ENCODE data around the gene NCK1.
A peak's percentile ranks its signal among the peaks of the same experiment; 100 is the strongest.

The NCK1 gene

GRCh38 chr3:136954251-136954650, 92.2 kb downstream of the NCK1 start:
- TF ChIP-seq, protein P1, sequence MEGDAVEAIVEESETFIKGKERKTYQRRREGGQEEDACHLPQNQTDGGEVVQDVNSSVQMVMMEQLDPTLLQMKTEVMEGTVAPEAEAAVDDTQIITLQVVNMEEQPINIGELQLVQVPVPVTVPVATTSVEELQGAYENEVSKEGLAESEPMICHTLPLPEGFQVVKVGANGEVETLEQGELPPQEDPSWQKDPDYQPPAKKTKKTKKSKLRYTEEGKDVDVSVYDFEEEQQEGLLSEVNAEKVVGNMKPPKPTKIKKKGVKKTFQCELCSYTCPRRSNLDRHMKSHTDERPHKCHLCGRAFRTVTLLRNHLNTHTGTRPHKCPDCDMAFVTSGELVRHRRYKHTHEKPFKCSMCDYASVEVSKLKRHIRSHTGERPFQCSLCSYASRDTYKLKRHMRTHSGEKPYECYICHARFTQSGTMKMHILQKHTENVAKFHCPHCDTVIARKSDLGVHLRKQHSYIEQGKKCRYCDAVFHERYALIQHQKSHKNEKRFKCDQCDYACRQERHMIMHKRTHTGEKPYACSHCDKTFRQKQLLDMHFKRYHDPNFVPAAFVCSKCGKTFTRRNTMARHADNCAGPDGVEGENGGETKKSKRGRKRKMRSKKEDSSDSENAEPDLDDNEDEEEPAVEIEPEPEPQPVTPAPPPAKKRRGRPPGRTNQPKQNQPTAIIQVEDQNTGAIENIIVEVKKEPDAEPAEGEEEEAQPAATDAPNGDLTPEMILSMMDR (IDR thresholded peaks at IDR 0.05; ENCODE audit: low read depth, low read length): no peak
- H3K4me3 ChIP-seq (ENCODE audit: low read depth, low read length): no peak overlapping the region
- no peak for DNase-seq (ENCODE audit: low read depth, low spot score)
- in situ Hi-C loops (cut with HindIII; ENCODE audit: low sequenced_read_pairs): no loop called here

DNA sequence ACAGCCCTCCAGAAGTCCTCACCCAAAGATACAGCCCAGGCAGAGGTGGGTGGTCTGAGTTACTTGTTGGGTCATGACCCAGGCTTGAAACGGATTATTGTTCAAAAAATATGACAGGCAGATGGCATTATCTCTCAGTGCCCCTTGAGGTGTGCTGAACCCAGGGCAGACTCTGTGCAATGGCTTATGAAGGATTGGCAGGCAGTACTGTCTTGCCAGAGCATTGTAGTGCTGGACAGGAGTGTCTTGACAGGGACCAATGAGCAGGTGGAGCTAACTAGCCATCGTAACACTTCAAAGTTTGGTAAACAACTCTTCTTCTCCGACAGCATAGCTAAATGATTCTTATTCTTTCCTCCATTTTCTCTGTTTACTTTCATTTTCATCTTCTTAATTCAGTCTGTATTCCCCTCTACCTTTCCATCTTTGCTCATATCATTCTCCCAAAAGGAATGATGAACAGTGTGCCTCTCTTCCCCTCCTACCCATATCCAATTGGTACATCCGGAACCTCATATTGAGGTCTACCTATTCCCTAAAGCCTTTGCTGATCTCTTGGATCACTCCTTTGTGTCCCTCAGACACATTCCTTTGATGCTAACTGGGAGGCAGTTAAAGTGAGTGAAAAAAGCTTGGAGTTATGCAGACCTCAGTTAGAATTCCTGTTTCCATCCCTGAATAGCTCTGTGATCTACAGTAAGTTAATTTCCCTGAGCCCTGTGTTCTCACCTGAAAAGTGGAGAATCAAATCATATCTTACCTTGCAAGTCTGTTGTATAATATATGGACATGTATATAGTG, 93.2 kb downstream of the NCK1 start:
- no peak overlapping the region for H3K4me3 ChIP-seq (ENCODE audit: low read depth, low read length)
- no peak for DNase-seq (ENCODE audit: low read depth, low spot score)
- in situ Hi-C loops (cut with HindIII; ENCODE audit: low sequenced_read_pairs): no loop called here
- TF ChIP-seq, protein P1 (IDR thresholded peaks at IDR 0.05; ENCODE audit: low read depth, low read length): no peak

DNA sequence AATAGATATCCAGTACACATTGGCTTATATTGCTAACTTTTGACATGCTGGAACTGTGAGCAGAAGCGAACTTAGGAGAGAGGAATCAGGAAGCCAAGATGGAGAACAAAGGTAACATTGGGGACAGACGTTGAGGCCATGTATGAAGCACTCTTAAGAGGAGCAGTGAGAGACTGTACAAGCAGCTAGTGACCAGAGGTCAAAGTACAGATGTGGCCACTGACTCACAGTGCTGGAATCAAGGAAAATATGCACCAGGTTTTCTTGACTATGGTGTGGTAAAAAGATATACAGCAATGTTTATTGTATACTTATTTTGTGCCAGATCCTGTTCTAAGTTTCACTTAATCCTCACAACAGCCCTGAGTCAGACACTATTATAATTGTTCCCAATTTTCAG, 93.8 kb downstream of the NCK1 start:
- TF ChIP-seq, protein P1 (IDR thresholded peaks at IDR 0.05; ENCODE audit: low read depth, low read length): no peak
- H3K4me3 ChIP-seq (ENCODE audit: low read depth, low read length): no peak overlapping the region
- peak; percentile 87 for DNase-seq (ENCODE audit: low read depth, low spot score)
- in situ Hi-C loops (cut with HindIII; ENCODE audit: low sequenced_read_pairs): no loop called here

GRCh38 chr3:136956971-136957370, 95.0 kb downstream of the NCK1 start:
- TF ChIP-seq, protein P1 (IDR thresholded peaks at IDR 0.05; ENCODE audit: low read depth, low read length): no peak
- in situ Hi-C loops (cut with HindIII; ENCODE audit: low sequenced_read_pairs): no loop called here
- no peak overlapping the region for H3K4me3 ChIP-seq (ENCODE audit: low read depth, low read length)
- no peak for DNase-seq (ENCODE audit: low read depth, low spot score)

- H3K4me3 ChIP-seq (ENCODE audit: low read depth, low read length): no peak within 1 kb of the TSS
- TF ChIP-seq, protein P1 (IDR thresholded peaks at IDR 0.05; ENCODE audit: low read depth, low read length): no peak
- peak; percentile 51 for DNase-seq (ENCODE audit: low read depth, low spot score)
- in situ Hi-C loops (cut with HindIII; ENCODE audit: low sequenced_read_pairs): no loop called here
Measured at GRCh38 chr3:136957751-136958288, 95.8 kb downstream of the NCK1 start, which contains the start of gene IL20RB. TSS of gene IL20RB (plus strand) at chr3:136957983. CDS start at chr3:136958114, 131 bp downstream.

DNA sequence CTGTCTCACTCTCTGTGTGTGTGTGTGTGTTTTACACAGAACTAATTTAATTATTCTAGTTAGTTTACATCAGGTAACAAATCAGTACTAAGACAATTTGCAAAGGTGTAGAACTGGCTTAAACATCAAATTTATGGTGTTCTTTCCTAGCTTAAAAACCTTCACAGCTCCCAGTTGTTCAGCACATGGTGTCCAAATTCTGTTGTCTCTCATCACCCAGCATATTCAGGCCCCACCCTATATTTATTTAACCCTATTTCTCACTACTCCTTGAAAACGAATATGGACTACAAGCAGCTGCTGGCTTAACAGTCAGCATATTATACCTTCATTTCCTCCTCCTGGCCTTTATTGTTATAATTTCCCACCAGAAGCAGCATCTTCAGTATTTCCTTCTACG, 96.9 kb downstream of the NCK1 start:
- DNase-seq (ENCODE audit: low read depth, low spot score): no peak
- in situ Hi-C loops (cut with HindIII; ENCODE audit: low sequenced_read_pairs): no loop called here
- H3K4me3 ChIP-seq (ENCODE audit: low read depth, low read length): no peak overlapping the region
- TF ChIP-seq, protein P1 (IDR thresholded peaks at IDR 0.05; ENCODE audit: low read depth, low read length): no peak
